ENCODE data around the gene CUEDC2. TPM values are rescaled to one million over a fixed set of nuclear protein-coding genes. Genes with fewer than 3 reads are reported as not detected.

CUEDC2 gene
- total RNA-seq, 4 donors from 2014 or later, result 5.2 to 35.2 (median 33.5) TPM

DNA sequence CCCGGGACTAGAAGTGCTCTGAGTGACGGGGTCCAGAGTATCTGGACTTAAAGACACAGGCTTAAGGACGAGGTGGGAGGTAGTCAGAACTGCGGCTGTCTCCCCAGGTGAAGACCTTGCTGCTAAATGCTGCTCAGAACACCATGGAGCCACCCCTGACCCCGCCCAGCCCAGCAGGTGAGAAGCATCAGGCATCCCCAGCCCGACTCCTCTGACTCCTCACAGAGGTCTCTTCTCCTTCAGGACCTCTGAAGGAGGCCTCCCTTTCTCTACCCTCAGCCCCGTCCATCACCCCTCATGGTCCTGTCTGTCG, 31.1 kb downstream of the CUEDC2 start:
- no peak for DNase-seq
- intact Hi-C loops (cut with DNase I; ENCODE audit: low total_unique reads), result no loop called here
- in situ Hi-C loops (cut with MboI; ENCODE audit: low pct_ligation_motif_present in 1 of 4, low pct_unique_long_range_greater_than_20kb in 1 of 4, low sequenced_read_pairs in 3 of 4), result no loop called here
- Histone ChIP-seq H3K36me3 (no peaks in the 10 kb centered on the region), H3K27me3 (no peaks in the 10 kb centered on the region), H3K4me1 (peaks cover 13 to 37% (median 26%) of the 10 kb centered on the region in 4 donors), H3K4me3 (no peak overlapping the region), H3K27ac (peak overlapping the region in 3 of 4 donors; percentile 85 to 99 (median 94)), H3K9me3 (no peaks in the 10 kb centered on the region)
- WGBS, 2 donors (ENCODE audit: low coverage in 1 of 2), result 89 to 100% methylated on average over 1 to 8 of the region's 8 CpGs
- TF ChIP-seq EP300 (IDR thresholded peaks at IDR 0.05; ENCODE audit: low read depth) (no peak), POLR2A (IDR thresholded peaks at IDR 0.05) (no peak)
- TF ChIP-seq, protein P1, sequence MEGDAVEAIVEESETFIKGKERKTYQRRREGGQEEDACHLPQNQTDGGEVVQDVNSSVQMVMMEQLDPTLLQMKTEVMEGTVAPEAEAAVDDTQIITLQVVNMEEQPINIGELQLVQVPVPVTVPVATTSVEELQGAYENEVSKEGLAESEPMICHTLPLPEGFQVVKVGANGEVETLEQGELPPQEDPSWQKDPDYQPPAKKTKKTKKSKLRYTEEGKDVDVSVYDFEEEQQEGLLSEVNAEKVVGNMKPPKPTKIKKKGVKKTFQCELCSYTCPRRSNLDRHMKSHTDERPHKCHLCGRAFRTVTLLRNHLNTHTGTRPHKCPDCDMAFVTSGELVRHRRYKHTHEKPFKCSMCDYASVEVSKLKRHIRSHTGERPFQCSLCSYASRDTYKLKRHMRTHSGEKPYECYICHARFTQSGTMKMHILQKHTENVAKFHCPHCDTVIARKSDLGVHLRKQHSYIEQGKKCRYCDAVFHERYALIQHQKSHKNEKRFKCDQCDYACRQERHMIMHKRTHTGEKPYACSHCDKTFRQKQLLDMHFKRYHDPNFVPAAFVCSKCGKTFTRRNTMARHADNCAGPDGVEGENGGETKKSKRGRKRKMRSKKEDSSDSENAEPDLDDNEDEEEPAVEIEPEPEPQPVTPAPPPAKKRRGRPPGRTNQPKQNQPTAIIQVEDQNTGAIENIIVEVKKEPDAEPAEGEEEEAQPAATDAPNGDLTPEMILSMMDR (IDR thresholded peaks at IDR 0.05), result no peak

DNA sequence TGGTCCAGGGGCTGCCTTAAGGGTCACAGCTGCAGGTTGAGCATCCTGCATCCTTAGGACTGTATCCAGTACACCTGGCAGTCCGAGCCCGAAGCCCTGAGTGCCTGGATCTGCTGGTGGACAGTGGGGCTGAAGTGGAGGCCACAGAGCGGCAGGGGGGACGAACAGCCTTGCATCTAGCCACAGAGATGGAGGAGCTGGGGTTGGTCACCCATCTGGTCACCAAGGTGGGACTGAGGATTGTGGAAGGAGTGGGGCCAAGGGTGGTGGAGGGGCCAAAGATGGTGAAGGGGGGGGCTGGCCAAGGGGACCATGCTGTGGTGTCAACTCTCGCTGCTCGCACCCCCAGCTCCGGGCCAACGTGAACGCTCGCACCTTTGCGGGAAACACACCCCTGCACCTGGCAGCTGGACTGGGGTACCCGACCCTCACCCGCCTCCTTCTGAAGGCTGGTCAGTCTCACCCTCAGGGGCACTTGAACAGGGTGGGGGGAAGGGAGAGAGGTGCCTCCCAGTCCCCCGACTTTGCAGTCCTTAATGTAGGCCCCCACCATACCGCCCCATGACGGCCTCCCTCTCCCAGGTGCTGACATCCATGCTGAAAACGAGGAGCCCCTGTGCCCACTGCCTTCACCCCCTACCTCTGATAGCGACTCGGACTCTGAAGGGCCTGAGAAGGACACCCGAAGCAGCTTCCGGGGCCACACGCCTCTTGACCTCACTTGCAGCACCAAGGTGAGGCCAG, 31.6 kb downstream of the CUEDC2 start:
- TF ChIP-seq, protein P1 (IDR thresholded peaks at IDR 0.05), result no peak
- in situ Hi-C loops (cut with MboI; ENCODE audit: low pct_ligation_motif_present in 1 of 4, low pct_unique_long_range_greater_than_20kb in 1 of 4, low sequenced_read_pairs in 3 of 4) (no loop called here), intact Hi-C loops (cut with DNase I; ENCODE audit: low total_unique reads) (no loop called here)
- peak overlapping the region in 3 of 4 donors; percentile 85 to 99 (median 94) for H3K27ac ChIP-seq
- H3K4me3 ChIP-seq, result no peak overlapping the region
- H3K4me1 ChIP-seq, result peaks cover 19 to 42% (median 29%) of the 10 kb centered on the region in 4 donors
- H3K27me3 ChIP-seq, result no peaks in the 10 kb centered on the region
- WGBS, 2 donors (ENCODE audit: low coverage in 1 of 2), result 91% methylated on average over 22 of the region's 22 CpGs; no CpG with 5 or more reads in 1 of the 2 donors
- no peaks in the 10 kb centered on the region for H3K36me3 ChIP-seq
- no peak for DNase-seq
- no peaks in the 10 kb centered on the region for H3K9me3 ChIP-seq

DNA sequence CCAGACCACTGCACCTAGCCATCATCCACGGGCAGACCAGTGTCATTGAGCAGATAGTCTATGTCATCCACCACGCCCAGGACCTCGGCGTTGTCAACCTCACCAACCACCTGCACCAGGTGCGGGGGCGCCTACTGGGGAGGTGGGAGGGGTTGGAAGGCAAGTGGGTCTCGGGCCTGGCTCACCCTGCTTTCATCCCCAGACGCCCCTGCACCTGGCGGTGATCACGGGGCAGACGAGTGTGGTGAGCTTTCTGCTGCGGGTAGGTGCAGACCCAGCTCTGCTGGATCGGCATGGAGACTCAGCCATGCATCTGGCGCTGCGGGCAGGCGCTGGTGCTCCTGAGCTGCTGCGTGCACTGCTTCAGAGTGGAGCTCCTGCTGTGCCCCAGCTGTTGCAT, 32.3 kb downstream of the CUEDC2 start:
- H3K4me3 ChIP-seq, result no peak overlapping the region
- DNase-seq, result no peak
- no peaks in the 10 kb centered on the region for H3K36me3 ChIP-seq
- 69% methylated on average over 6 of the region's 17 CpGs; no CpG with 5 or more reads in 1 of the 2 donors for WGBS, 2 donors (ENCODE audit: low coverage in 1 of 2)
- in situ Hi-C loops (cut with MboI; ENCODE audit: low pct_ligation_motif_present in 1 of 4, low pct_unique_long_range_greater_than_20kb in 1 of 4, low sequenced_read_pairs in 3 of 4) (no loop called here), intact Hi-C loops (cut with DNase I; ENCODE audit: low total_unique reads) (no loop called here)
- peaks cover 20 to 42% (median 30%) of the 10 kb centered on the region in 4 donors for H3K4me1 ChIP-seq
- TF ChIP-seq EP300 (IDR thresholded peaks at IDR 0.05; ENCODE audit: low read depth), result no peak
- peak overlapping the region; percentile 89 to 99 (median 96) for H3K27ac ChIP-seq
- no peaks in the 10 kb centered on the region for H3K9me3 ChIP-seq
- no peaks in the 10 kb centered on the region for H3K27me3 ChIP-seq

DNA sequence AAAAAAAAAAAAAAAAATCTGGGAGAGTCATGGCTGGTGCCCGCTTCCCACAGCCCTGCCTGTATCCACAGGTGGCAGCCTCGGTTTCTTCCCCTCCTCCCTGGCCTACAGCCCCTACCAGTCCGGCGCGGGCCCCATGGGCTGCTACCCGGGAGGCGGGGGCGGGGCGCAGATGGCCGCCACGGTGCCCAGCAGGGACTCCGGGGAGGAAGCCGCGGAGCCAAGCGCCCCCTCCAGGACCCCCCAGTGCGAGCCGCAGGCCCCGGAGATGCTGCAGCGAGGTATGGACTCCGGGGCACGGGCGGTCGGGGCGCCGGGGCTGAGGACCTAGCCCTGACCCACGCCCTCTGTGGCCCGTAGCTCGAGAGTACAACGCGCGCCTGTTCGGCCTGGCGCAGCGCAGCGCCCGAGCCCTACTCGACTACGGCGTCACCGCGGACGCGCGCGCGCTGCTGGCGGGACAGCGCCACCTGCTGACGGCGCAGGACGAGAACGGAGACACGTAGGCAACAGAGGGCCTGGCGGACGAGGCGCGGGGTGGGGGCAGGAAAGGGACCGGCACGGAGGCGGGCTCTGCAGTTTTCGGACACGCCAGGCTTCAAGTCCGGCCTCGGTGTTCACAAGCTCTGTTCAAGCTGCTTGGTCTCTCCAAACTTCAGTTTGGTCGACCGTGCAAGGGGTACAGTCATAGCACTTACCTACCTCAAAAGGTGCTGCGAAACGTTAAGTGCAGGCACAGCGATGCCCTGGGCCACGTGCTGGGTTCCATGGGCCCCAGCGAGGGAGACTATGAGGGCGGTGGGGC, 33.0 kb downstream of the CUEDC2 start:
- peaks cover 20 to 42% (median 31%) of the 10 kb centered on the region in 4 donors for H3K4me1 ChIP-seq

More for the DNA sequence above, 33.0 kb downstream of the CUEDC2 start:
- no peaks in the 10 kb centered on the region for H3K36me3 ChIP-seq
- in situ Hi-C loops (cut with MboI; ENCODE audit: low pct_ligation_motif_present in 1 of 4, low pct_unique_long_range_greater_than_20kb in 1 of 4, low sequenced_read_pairs in 3 of 4) (loop anchor here in 1 of 4 donors (25.0 kb wide), 1 partner anchor 188 kb away; no protein-coding TSS in a partner anchor), intact Hi-C loops (cut with DNase I; ENCODE audit: low total_unique reads) (loop anchor here (10.0 kb wide), 1 partner anchor 185 kb away; no protein-coding TSS in a partner anchor)
- peak overlapping the region; percentile 34 to 66 (median 58) for H3K4me3 ChIP-seq
- H3K9me3 ChIP-seq, result no peaks in the 10 kb centered on the region
- peak; percentile 92 for DNase-seq
- H3K27ac ChIP-seq, result peak overlapping the region; percentile 89 to 99 (median 96)
- WGBS, 2 donors (ENCODE audit: low coverage in 1 of 2), result 3% methylated on average over 56 of the region's 72 CpGs; no CpG with 5 or more reads in 1 of the 2 donors
- no peaks in the 10 kb centered on the region for H3K27me3 ChIP-seq
- TF ChIP-seq POLR2A (IDR thresholded peaks at IDR 0.05), result peak; percentile 73
- TF ChIP-seq POLR2AphosphoS5 (IDR thresholded peaks at IDR 0.05), result peak; percentile 78 to 94 (median 92)
- no peak for TF ChIP-seq EP300 (IDR thresholded peaks at IDR 0.05; ENCODE audit: low read depth)
- TF ChIP-seq, protein P1 (IDR thresholded peaks at IDR 0.05), result peak; percentile 89 to 98 (median 93)

Measured in transverse colon (tissue), 4 donors.